HG03139 (cell line): ENCODE measurements around the gene KIR2DL1.
"Not testable (repeated sequence)": the region's sequence is repeated elsewhere in the genome, so short reads cannot be mapped to it uniquely, and the experiment has no call there.

Experiments
- ATAC-seq: cut with Tn5 transposase; IDR thresholded peaks from one replicate; pipeline ENCODE4 v1.9.1; 2021; ENCODE audit not compliant: unreplicated experiment

Gene KIR2DL1

DNA sequence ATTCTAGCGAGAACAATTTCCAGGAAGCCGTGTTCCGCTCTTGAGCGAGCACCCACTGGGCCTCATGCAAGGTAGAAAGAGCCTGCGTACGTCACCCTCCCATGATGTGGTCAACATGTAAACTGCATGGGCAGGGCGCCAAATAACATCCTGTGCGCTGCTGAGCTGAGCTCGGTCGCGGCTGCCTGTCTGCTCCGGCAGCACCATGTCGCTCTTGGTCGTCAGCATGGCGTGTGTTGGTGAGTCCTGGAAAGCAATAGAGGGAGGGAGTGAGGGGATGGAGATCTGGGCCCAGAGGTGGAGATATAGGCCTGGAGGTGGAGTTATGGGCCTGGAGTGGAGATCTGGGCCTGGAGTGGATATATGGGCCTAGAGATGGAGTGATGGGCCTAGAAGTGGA lies at the start of gene KIR2DL1:
TSS of gene KIR2DL1 (plus strand) at position 148 of the 400 bp plus-strand sequence. CDS start at position 206, 58 bp downstream.
- ATAC-seq: not testable (repeated sequence)

DNA sequence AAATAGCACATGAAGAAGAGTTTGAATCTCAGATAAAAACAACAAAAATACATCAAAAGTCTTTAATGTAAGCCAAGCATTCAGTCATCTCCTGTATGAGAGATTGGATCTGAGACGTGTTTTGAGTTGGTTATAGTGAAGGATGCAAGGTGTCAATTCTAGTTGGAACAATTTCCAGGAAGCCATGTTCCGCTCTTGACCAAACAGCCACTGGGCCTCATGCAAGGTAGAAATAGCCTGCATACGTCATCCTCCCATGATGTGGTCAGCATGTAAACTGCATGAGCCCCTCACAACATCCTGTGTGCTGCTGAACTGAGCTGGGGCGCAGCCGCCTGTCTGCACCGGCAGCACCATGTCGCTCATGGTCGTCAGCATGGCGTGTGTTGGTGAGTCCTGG lies 45.5 kb upstream of the KIR2DL1 start, which contains the start of gene KIR3DL3:
TSS of gene KIR3DL3 (plus strand) at position 301 of the 400 bp plus-strand sequence. CDS start at position 356, 55 bp downstream.
- no peak for ATAC-seq

DNA sequence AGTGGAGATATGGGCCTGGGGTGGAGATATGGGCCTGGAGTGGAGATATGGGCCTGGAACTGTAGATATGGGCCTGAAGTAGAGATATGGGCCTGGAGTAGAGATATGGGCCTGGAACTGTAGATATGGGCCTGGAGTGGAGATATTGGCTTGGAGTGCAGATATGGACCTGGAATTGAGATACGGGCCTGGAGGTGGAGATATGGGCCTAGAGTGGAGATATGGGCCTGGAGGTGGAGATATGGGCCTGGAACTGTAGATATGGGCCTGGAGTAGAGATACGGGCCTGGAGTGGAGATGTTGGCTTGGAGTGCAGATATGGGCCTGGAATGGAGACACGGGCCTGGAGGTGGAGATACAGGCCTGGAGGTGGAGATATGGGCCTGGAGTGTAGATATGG lies 44.9 kb upstream of the KIR2DL1 start:
- no peak for ATAC-seq

DNA sequence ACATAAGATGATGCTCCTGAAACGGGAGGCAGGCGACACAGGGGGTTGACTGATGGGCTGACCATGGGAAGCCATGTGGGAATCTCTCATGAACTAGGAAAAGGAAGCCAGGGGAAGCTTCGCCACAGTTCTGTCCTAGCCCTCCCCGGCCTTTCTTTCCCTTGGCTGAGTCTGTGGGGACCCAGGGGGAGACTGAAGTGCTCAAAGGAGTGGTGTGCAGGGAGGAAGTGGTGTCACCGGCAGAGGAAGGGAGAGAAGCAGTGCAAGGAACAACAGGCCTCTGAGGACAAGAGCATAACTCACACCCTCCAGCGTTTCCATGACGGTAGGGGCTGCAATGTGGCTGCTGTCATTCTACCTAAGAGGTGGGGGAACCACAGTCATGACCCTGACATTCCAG lies 44.3 kb upstream of the KIR2DL1 start:
- ATAC-seq: no peak

DNA sequence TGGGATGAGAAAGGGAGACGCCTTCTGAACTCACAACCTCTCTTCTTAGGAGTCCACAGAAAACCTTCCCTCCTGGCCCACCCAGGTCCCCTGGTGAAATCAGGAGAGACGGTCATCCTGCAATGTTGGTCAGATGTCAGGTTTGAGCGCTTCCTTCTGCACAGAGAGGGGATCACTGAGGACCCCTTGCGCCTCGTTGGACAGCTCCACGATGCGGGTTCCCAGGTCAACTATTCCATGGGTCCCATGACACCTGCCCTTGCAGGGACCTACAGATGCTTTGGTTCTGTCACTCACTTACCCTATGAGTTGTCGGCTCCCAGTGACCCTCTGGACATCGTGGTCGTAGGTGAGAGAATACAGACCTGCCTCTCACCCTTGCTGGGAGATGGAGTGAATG lies 42.0 kb upstream of the KIR2DL1 start:
- no peak for ATAC-seq

DNA sequence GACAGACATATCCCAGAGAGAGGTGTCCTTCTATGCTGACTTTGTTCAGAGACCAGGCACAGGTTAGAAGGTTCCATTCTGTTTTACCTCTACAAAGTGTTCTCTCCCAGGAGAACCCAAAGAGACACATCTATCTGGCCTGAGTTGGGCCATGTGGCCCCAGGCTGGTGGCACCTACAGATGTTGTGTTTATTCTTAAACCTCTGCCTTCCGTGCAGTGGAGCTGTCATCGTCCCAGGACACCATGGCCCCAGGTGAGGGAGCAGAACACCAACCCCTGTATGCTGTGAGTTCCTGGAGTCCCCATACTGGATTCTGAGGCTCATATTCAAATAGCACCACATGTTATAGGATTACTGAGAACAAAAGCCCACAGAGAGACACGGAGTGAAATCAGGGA lies 41.4 kb upstream of the KIR2DL1 start:
- no peak for ATAC-seq

DNA sequence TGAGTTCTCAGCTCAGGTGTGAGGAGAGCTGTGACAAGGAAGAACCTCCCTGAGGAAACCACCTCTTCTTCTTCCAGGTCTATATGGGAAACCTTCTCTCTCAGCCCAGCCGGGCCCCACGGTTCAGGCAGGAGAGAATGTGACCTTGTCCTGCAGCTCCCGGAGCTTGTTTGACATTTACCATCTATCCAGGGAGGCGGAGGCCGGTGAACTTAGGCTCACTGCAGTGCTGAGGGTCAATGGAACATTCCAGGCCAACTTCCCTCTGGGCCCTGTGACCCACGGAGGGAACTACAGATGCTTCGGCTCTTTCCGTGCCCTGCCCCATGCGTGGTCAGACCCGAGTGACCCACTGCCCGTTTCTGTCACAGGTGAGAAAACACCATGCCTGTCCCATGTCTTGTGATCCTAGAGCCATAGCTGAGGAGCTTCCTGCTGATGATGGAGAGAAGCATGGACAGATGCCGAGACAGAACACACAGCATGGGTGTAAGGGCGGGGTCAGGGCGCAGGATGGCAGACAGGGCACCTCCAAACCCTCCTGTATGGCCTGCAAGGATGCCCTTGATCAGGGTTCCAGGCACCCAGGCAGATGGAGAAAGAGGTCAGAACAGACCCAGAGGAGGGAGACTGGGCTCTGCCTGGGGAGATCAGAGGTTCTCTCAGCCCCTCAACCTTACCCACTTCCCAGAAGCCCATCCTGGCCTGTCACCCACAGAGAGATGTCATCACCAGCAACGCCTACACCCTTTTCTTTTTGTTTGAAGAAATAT lies 40.0 kb upstream of the KIR2DL1 start:
- no peak for ATAC-seq

DNA sequence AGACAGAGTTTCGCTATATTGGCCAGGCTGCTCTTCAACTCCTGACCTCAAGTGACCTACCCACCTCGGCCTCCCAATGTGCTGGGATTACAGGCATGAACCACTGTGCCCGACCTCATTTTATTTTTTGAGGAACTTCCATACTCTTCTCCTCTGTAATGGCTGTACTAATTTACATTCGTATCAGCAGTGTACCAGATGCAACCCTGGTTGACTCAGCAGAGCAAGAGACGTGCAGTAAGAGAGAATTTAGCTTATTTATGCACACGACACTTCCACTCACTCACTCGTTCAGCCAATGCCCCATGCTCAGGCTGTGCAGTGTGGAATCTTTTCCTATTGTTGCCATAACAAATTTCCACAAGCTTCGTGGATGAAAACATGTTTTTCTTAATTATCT lies 38.4 kb upstream of the KIR2DL1 start:
- no peak for ATAC-seq

DNA sequence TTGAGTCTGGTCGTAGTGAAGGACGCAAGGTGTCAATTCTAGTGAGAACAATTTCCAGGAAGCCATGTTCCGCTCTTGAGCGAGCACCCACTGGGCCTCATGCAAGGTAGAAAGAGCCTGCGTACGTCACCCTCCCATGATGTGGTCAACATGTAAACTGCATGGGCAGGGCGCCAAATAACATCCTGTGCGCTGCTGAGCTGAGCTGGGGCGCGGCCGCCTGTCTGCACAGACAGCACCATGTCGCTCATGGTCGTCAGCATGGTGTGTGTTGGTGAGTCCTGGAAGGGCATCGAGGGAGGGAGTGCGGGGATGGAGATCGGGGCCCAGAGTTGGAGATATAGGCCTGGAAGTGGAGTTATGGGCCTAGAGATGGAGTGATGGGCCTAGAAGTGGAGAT lies 31.3 kb upstream of the KIR2DL1 start, which contains the start of gene KIR2DL3:
TSS of gene KIR2DL3 (plus strand) at position 208 of the 400 bp plus-strand sequence. CDS start at position 241, 33 bp downstream.
- not testable (repeated sequence) for ATAC-seq

DNA sequence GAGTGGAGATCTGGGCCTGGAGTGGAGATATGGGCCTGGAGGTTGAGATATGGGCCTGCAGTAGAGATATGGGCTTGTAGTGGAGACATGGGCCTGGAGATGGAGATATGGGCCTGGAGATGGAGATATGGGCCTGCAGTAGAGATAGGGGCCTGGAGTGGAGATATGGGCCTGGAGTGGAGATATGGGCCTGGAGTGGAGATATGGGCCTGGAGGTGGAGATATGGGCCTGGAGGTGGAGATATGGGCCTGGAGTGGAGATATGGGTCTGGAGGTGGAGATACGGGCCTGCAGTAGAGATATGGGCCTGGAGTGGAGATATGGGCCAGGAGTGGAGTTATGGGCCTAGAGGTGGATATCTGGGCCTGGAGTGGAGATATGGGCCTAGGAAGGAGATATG lies 30.9 kb upstream of the KIR2DL1 start:
- no peak for ATAC-seq

DNA sequence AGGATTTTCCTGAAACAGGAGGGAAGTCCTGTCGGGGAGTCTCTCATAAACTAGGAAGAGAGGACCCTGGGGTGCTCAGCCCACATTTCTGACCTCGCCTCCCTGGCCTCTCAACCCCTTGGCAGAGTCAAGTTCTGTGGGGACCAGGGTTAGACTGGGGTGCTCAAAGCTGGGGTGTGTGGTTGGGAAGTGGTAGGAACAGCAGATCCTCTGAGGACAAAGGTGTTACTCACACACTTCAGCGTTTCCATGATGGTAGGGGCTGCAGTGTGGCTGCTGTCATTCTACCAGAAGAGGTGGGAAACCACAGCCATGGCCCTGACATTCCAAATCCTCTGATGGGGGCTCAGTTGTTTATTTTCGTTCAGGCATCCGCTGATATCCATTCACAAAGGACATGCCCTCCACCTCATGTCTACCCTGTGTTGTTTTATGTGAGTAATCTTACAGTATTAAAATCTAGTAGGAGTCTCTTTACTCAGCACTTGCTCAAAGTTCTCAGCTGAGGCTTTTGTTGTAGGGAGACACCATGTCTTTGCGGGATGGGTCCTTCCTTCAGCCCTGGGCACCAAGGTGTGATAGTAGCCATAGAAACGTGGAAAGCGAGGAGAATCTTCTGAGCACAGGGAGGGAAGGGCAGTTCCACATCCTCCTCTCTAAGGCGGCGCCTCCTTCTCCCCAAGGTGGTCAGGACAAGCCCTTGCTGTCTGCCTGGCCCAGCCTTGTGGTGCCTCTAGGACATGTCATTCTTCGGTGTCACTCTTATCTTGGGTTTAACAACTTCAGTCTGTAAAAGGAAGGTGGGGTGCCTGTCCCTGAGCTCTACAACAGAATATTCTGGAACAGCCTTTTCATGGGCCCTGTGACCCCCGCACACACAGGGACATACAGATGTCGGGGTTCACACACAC lies 29.8 kb upstream of the KIR2DL1 start:
- no peak for ATAC-seq

DNA sequence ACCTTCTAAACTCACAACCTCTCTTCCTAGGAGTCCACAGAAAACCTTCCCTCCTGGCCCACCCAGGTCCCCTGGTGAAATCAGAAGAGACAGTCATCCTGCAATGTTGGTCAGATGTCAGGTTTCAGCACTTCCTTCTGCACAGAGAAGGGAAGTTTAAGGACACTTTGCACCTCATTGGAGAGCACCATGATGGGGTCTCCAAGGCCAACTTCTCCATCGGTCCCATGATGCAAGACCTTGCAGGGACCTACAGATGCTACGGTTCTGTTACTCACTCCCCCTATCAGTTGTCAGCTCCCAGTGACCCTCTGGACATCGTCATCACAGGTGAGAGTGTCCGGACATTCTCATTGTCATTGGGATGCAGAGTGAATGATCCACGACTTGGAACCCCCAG lies 27.6 kb upstream of the KIR2DL1 start:
- not testable (repeated sequence) for ATAC-seq

DNA sequence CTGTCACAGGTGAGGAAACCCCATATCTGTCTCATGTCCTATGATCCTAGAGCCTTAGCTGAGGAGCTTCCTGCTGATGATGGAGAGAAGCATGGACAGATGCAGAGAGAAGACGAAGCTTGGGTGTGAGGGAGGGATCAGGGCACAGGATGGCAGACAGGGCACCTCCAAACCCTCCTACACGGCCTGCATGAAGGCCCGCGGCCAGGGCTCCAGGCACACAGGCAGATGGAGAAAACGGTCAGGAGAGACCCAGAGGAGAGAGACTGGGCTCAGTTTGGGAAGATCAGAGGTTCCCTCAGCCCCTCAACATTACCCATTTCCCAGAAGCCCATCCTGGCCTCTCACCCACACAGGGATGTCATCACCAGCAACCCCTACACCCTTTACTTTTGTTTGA lies 25.5 kb upstream of the KIR2DL1 start:
- not testable (repeated sequence) for ATAC-seq

DNA sequence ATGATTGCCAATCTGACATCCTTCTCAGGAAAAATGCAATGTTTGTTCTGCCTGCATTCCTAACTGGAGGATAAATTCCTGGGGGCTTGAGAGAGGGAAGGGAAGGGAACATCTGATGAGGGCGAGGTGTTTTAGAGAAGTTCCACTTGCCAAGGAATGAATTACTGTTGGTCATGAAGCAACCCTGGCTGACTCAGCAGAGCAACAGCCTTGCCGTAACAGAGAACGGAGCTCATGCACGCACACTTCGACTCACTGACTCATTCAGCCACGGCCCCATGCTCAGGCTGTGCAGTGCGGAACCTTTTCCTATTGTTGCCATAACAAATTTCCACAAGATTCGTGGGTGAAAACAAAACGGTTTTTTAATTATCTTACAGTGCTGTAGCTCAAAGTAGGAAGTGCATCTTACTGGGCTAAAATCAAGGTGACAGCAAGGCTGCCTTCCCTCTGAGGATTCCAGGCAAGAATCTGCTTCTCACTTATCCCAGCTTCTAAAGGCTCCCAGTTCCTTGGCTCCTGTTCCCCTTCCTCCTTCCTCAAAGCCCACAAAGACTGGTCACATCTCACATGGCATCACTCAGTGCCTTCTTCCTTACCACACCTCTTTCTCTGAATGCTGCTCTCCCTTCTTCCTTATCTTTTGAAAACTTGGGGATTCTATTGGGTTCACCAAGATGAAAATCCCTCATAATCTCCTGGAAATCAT lies 21.8 kb upstream of the KIR2DL1 start:
- ATAC-seq: not testable (repeated sequence)

DNA sequence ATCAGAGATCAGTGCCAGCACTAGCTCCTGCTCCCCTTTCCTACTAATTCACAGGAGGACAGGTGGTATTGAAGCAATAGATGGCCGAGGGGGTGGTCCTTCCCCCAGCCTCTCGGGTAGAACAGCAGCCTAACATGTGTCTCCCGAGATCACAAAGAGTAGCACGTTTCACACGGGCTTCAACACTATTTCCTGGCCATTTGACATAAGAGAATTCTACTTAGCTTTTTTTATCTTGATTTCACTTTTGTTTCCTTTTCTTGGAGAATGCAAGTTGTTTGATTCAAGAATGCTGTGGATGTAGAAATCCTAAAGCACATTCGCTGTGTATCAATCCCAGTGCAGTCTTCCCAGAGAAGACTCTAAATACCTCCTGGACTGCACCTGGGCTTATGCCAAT lies 19.3 kb upstream of the KIR2DL1 start:
- ATAC-seq: not testable (repeated sequence)

DNA sequence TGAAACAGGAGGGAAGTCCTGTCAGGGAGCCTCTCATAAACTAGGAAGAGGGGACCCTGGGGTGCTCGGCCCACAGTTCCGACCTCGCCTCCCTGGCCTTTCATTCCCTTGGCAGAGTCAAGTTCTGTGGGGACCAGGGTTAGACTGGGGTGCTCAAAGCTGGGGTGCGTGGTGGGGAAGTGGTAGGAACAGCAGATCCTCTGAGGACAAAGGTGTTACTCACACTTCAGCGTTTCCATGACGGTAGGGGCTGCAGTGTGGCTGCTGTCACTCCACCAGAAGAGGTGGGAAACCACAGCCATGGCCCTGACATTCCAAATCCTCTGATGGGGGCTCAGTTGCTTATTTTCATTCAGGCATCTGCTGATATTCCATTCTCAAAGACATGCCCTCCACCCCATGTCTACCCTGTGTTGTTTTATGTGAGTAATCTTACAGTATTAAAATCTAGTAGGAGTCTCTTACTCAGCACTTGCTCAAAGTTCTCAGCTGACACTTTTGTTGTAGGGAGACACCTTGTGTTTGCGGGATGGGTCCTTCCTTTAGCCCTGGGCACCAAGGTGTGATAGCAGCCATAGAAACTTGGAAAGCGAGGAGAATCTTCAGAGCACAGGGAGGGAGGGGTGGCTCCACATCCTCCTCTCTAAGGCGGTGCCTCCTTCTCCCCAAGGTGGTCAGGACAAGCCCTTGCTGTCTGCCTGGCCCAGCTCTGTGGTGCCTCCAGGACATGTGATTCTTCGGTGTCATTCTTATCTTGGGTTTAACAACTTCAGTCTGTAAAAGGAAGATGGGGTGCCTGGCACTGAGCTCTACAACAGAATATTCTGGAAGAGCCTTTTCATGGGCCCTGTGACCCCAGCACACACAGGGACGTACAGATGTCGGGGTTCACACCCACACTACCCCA lies 13.1 kb upstream of the KIR2DL1 start:
- ATAC-seq: not testable (repeated sequence)

DNA sequence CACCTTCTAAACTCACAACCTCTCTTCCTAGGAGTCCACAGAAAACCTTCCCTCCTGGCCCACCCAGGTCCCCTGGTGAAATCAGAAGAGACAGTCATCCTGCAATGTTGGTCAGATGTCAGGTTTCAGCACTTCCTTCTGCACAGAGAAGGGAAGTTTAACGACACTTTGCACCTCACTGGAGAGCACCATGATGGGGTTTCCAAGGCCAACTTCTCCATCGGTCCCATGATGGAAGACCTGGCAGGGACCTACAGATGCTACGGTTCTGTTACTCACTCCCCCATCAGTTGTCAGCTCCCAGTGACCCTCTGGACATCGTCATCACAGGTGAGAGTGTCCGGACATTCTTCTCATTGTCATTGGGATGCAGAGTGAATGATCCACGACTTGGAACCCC lies 11.0 kb upstream of the KIR2DL1 start:
- ATAC-seq: not testable (repeated sequence)

DNA sequence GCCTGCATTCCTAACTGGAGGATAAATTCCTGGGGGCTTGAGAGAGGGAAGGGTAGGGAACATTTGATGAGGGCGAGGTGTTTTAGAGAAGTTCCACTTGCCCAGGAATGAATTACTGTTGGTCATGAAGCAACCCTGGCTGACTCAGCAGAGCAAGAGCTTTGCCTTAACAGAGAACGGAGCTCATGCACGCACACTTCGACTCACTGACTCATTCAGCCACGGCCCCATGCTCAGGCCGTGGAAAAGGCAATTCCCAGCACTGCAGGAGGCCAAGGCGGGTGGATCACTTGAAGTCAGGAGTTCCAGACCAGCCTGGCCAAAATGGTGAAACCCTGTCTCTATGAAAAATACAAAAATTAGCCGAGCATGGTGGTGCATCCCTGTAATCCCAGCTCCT lies 5.4 kb upstream of the KIR2DL1 start:
- not testable (repeated sequence) for ATAC-seq

DNA sequence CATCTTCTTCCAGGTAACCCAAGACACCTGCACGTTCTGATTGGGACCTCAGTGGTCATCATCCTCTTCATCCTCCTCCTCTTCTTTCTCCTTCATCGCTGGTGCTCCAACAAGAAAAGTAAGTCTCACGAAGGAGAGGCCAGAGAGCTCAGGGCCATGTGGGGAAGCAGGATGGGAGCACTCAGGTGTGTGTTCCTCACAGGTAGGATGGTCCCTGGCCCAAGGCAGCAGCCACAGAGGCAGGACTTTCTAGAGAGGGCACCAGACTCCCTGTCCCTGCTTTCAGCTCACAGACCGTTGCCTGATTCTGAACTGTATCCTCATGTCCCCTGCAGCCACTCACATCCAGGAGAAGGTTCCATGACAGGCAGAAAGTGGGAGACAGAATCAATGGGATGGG lies 3.1 kb upstream of the KIR2DL1 start:
- ATAC-seq: not testable (repeated sequence)

DNA sequence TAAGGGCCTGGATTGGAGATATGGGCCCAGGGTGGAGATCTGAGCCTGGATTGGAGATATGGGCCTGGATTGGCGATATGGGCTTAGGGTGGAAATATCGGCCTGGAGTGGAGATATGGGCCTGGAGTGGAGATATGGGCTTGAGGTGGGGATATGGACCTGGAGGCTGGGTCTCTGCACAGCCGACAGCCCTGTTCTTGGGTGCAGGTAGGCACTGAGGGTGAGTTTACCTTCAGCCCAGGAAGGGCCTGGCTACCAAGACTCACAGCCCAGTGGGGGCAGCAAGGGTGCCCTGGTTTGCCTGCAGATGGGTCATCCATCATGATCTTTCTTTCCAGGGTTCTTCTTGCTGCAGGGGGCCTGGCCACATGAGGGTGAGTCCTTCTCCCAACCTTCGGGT lies 918 bp downstream of the KIR2DL1 start:
- ATAC-seq: not testable (repeated sequence)
